DOHH2 (cell line): ENCODE measurements around the gene UBE2F.

ENCODE experiments used
- H3F3A ChIP-seq: fragments of 200-600 bp; sonication (generic), shearing (Covaris generic); 2 replicates; pipeline ENCODE4 v1.6.0; 2016; ENCODE audit warnings: antibody characterized with exemption, mild to moderate bottlenecking; ENCODE audit not compliant: control insufficient read depth, insufficient read depth
- H3K27ac ChIP-seq: fragments of 200-600 bp; sonication (generic); 2 replicates; pipeline ENCODE4 v1.5.1; 2014; ENCODE audit warnings: low read depth, mild to moderate bottlenecking, low read length, moderate library complexity
- H3K27me3 ChIP-seq: fragments of 200-600 bp; sonication (generic); 2 replicates; pipeline ENCODE4 v1.6.1; 2014; ENCODE audit warnings: mild to moderate bottlenecking, low read length, mixed read lengths; ENCODE audit not compliant: control insufficient read depth
- H3K36me3 ChIP-seq: fragments of 200-600 bp; sonication (generic); 2 replicates; pipeline ENCODE4 v1.6.1; 2014; ENCODE audit warnings: mild to moderate bottlenecking, low read length, moderate library complexity, mixed read lengths; ENCODE audit not compliant: control insufficient read depth
- H3K4me1 ChIP-seq: fragments of 200-600 bp; sonication (generic); 2 replicates; pipeline ENCODE4 v1.6.1; 2014; ENCODE audit warnings: mild to moderate bottlenecking, low read length, mixed read lengths; ENCODE audit not compliant: control insufficient read depth
- H3K4me2 ChIP-seq: fragments of 200-600 bp; sonication (generic); 2 replicates; pipeline ENCODE4 v1.6.0; 2014; ENCODE audit warnings: mild to moderate bottlenecking, low read length, moderate library complexity
- H3K4me3 ChIP-seq: fragments of 200-600 bp; sonication (generic); 2 replicates; pipeline ENCODE4 v1.5.1; 2014; ENCODE audit warnings: mild to moderate bottlenecking, low read length, mixed read lengths
- H3K79me2 ChIP-seq: fragments of 200-600 bp; sonication (generic); 2 replicates; pipeline ENCODE4 v1.6.1; 2014; ENCODE audit warnings: mild to moderate bottlenecking, low read length, mixed read lengths; ENCODE audit not compliant: control insufficient read depth
- H3K9me2 ChIP-seq: fragments of 200-600 bp; sonication (generic); replicated peaks from 2 replicates; pipeline ENCODE4 v1.6.1; 2014; ENCODE audit warnings: mild to moderate bottlenecking, low read length, mixed read lengths; ENCODE audit not compliant: control insufficient read depth
- H3K9me3 ChIP-seq: fragments of 200-600 bp; sonication (generic); 2 replicates; pipeline ENCODE4 v1.6.1; 2014; ENCODE audit warnings: antibody characterized with exemption, low read length, mixed read lengths; ENCODE audit not compliant: control insufficient read depth, insufficient read depth
- H4K20me1 ChIP-seq: fragments of 200-600 bp; sonication (generic); 2 replicates; pipeline ENCODE4 v1.6.0; 2014; ENCODE audit warnings: low read depth, mild to moderate bottlenecking, antibody characterized with exemption, low read length, moderate library complexity; ENCODE audit not compliant: control insufficient read depth, insufficient read depth
- EZH2phosphoT487 ChIP-seq: fragments of 200-600 bp; sonication (generic); IDR thresholded peaks from 2 replicates; pipeline ENCODE4 v1.6.1; 2017; ENCODE audit warnings: borderline replicate concordance, mild to moderate bottlenecking, antibody characterized with exemption, low read length, moderate library complexity, mixed read lengths
- TF ChIP-seq, protein P1 (sequence below): fragments of 200-600 bp; sonication (generic); IDR thresholded peaks from one replicate; pipeline ENCODE4 v1.5.1; 2014; ENCODE audit warnings: antibody characterized with exemption, mild to moderate bottlenecking, low read depth, low read length; ENCODE audit not compliant: poor library complexity, severe bottlenecking

The UBE2F gene

GRCh38 chr2:238010572-238010971 lies 43.8 kb downstream of the UBE2F start:
- Histone ChIP-seq H3K4me1 (peaks cover 4% of the 10 kb centered on the region; the same call in 1 of the 2 replicates), H3K79me2 (no peaks in the 10 kb centered on the region), H4K20me1 (no peaks in the 10 kb centered on the region), H3K4me2 (no peak overlapping the region), H3F3A (no peaks in the 10 kb centered on the region), H3K36me3 (no peaks in the 10 kb centered on the region), H3K27me3 (no peaks in the 10 kb centered on the region), H3K27ac (no peak overlapping the region), H3K9me3 (no peaks in the 10 kb centered on the region), H3K4me3 (no peak overlapping the region), H3K9me2 (no peaks in the 10 kb centered on the region)
- TF ChIP-seq, protein P1, sequence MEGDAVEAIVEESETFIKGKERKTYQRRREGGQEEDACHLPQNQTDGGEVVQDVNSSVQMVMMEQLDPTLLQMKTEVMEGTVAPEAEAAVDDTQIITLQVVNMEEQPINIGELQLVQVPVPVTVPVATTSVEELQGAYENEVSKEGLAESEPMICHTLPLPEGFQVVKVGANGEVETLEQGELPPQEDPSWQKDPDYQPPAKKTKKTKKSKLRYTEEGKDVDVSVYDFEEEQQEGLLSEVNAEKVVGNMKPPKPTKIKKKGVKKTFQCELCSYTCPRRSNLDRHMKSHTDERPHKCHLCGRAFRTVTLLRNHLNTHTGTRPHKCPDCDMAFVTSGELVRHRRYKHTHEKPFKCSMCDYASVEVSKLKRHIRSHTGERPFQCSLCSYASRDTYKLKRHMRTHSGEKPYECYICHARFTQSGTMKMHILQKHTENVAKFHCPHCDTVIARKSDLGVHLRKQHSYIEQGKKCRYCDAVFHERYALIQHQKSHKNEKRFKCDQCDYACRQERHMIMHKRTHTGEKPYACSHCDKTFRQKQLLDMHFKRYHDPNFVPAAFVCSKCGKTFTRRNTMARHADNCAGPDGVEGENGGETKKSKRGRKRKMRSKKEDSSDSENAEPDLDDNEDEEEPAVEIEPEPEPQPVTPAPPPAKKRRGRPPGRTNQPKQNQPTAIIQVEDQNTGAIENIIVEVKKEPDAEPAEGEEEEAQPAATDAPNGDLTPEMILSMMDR = no peak
- no peak for TF ChIP-seq EZH2phosphoT487

DNA sequence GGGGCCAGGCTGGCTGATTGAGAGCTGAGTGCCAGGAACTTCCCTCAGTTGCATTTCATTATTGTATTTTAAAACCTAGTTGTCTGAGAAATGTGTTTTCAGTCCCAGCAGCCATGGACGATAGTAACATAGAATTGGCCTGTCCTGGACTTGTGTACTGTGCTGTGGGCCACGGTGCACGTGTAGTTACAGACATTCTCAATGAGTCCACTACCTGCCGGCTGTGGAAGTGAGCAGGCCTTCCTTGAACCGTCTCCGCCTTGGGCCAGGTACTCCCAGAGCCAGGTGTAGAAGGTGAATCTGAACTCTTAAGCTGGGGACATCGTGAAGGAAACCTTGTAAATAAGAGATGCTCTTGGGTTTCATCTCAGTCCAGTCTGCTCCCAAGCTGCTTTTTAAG lies 47.0 kb downstream of the UBE2F start:
- TF ChIP-seq, protein P1 = no peak
- Histone ChIP-seq H3K9me2 (no peaks in the 10 kb centered on the region), H3K9me3 (no peaks in the 10 kb centered on the region), H3K27me3 (no peaks in the 10 kb centered on the region), H3K4me3 (no peak overlapping the region), H3K79me2 (no peaks in the 10 kb centered on the region), H3K27ac (no peak overlapping the region), H3K4me2 (no peak overlapping the region), H3K4me1 (peaks cover 4% of the 10 kb centered on the region; the same call in 1 of the 2 replicates), H4K20me1 (peaks cover 3% of the 10 kb centered on the region; the same call in 1 of the 2 replicates), H3K36me3 (no peaks in the 10 kb centered on the region), H3F3A (no peaks in the 10 kb centered on the region)

DNA sequence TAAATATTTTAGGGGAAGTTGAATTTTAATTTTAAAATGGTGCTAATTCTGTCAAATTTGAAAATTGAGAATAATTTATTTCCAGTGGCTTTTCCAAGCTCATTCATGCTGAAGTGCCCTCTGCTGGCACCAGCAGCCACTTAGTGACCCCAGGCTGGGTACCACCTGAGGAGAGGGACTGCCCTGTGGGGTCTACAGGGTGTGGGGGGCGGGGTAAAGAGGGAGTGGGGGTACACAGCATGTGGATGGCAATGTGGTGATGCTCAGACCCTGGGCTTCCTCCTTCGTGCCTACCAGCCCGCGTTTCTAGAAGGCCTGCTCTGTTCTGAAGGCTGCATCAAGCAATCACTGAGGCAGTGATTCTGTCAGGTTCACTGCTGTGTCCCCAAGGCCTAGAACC lies 48.9 kb downstream of the UBE2F start:
- Histone ChIP-seq H3K9me2 (no peaks in the 10 kb centered on the region), H3F3A (no peaks in the 10 kb centered on the region), H3K4me3 (no peak overlapping the region), H3K27me3 (no peaks in the 10 kb centered on the region), H3K4me2 (no peak overlapping the region), H3K9me3 (no peaks in the 10 kb centered on the region), H4K20me1 (peaks cover 3% of the 10 kb centered on the region; the same call in 1 of the 2 replicates), H3K4me1 (no peaks in the 10 kb centered on the region), H3K27ac (no peak overlapping the region), H3K79me2 (no peaks in the 10 kb centered on the region), H3K36me3 (no peaks in the 10 kb centered on the region)
- no peak for TF ChIP-seq EZH2phosphoT487
- TF ChIP-seq, protein P1 = peak; percentile 51
